Fibroblast of the aortic adventitia (primary cell): ENCODE data around the gene MTFR1L. TPM values are rescaled to one million over a fixed set of nuclear protein-coding genes. Genes with fewer than 3 reads are reported as not detected.
"Not testable (repeated sequence)": the region's sequence is repeated elsewhere in the genome, so short reads cannot be mapped to it uniquely, and the experiment has no call there.

Experiments used
- DNase-seq: peaks from one replicate; pipeline ENCODE4 v3.0.0-alpha.2; 2010; ENCODE audit warnings: low read depth
- H3K4me3 ChIP-seq: 2 replicates; pipeline ENCODE4 v1.5.1; 2011; ENCODE audit warnings: low read depth, mild to moderate bottlenecking, control low read depth, low read length, moderate library complexity
- CTCF ChIP-seq: IDR thresholded peaks from 2 replicates; pipeline ENCODE4 v1.5.1; 2011; ENCODE audit warnings: mild to moderate bottlenecking, low read length, control low read depth, inconsistent platforms; ENCODE audit not compliant: insufficient read depth
- total RNA-seq: library from RNA; depleted of rRNA; stranded (reverse); fragments of >200 nt; gene quantifications from 2 replicates; pipeline ENCODE4 v1.2.3, GENCODE V29; 2012; ENCODE audit warnings: low replicate concordance

Gene MTFR1L
- total RNA-seq, 1 donor, result 44.6 TPM

- H3K4me3 ChIP-seq, result no peak overlapping the region
- TF ChIP-seq CTCF, result no peak
- no peak for DNase-seq
These were observed 16.9 kb downstream of the MTFR1L start for GRCh38 chr1:25836695-25837094.

GRCh38 chr1:25837262-25837875 lies 17.6 kb downstream of the MTFR1L start:
- DNase-seq, result no peak
- H3K4me3 ChIP-seq, result no peak overlapping the region
- peak; percentile 38 for TF ChIP-seq CTCF

GRCh38 chr1:25839808-25840207 lies 20.1 kb downstream of the MTFR1L start:
- not testable (repeated sequence) for DNase-seq, H3K4me3 ChIP-seq

GRCh38 chr1:25843483-25843882 lies 23.7 kb downstream of the MTFR1L start:
- no peak overlapping the region for H3K4me3 ChIP-seq
- DNase-seq, result no peak

GRCh38 chr1:25844536-25845337 lies 25.0 kb downstream of the MTFR1L start:
- DNase-seq, result no peak
- H3K4me3 ChIP-seq, result no peak overlapping the region
- no peak for TF ChIP-seq CTCF

More at GRCh38 chr1:25843483-25843882, 23.7 kb downstream of the MTFR1L start:
- TF ChIP-seq CTCF, result no peak

- no peak for TF ChIP-seq CTCF
- H3K4me3 ChIP-seq, result no peak overlapping the region
- DNase-seq, result no peak
These were observed 25.9 kb downstream of the MTFR1L start for GRCh38 chr1:25845664-25846063.

- TF ChIP-seq CTCF, result no peak
- H3K4me3 ChIP-seq, result no peak overlapping the region
- no peak for DNase-seq
These were observed 28.2 kb downstream of the MTFR1L start for GRCh38 chr1:25847929-25848328.
